B cell (primary cell): ENCODE data around the gene TMPRSS7. TPM values are rescaled to one million over a fixed set of nuclear protein-coding genes. Genes with fewer than 3 reads are reported as not detected.

Source experiments
- ATAC-seq: fragments of 200-7000 bp; cut with Tn5 transposase; one replicate; pipeline ENCODE4 v1.10.0; 2021; ENCODE audit warnings: low read depth, mild to moderate bottlenecking, moderate number of reproducible peaks, moderate library complexity
- CTCF ChIA-PET: fragments of 350-600 bp; sonication (Branson Sonifier 250); formaldehyde crosslinking; loops from one replicate; lab custom pipeline; 2021; ENCODE audit warnings: antibody characterized with exemption, inconsistent platforms; lab: Charles Lee
- POLR2A ChIA-PET: fragments of 350-600 bp; sonication (Branson Sonifier 250); formaldehyde crosslinking; loops from one replicate; lab custom pipeline; 2021; ENCODE audit warnings: antibody characterized with exemption; lab: Charles Lee
- DNase-seq: peaks from one replicate; pipeline ENCODE4 v3.0.0; 2013
- H2AFZ ChIP-seq: 2 replicates; pipeline ENCODE4 v1.6.1; 2012; ENCODE audit warnings: mild to moderate bottlenecking, low read depth, low read length; ENCODE audit not compliant: insufficient read depth, poor library complexity, severe bottlenecking
- H3K27ac ChIP-seq, 2 donors: 1 replicate in 1 of 2; 2 replicates in 1 of 2; pipeline ENCODE4 v1.5.1; 2012 to 2013; ENCODE audit warnings: low read length in 2 of 2, mild to moderate bottlenecking in 2 of 2, moderate library complexity in 1 of 2
- H3K27me3 ChIP-seq, 4 experiments: fragments of 200-600 bp in 1 of 4; sonication (generic) in 1 of 4; replicated peaks in 1 of 4; 1 replicate in 2 of 4; 2 replicates in 2 of 4; pipeline versions ENCODE4 v1.6.1 to v1.7.0; 2013 to 2016; ENCODE audit warnings: low read length in 3 of 4, mild to moderate bottlenecking in 2 of 4, mixed read lengths in 1 of 4, moderate library complexity in 1 of 4; ENCODE audit not compliant: insufficient read depth in 4 of 4, control insufficient read depth in 3 of 4; ENCODE audit errors: control extremely low read depth in 1 of 4
- H3K36me3 ChIP-seq, 2 experiments: replicated peaks in 1 of 2; 1 replicate in 1 of 2; 2 replicates in 1 of 2; pipeline versions ENCODE4 v1.6.1 to v1.7.1; 2013; ENCODE audit warnings: low read length in 1 of 2; ENCODE audit not compliant: insufficient read depth in 2 of 2, control insufficient read depth in 1 of 2; ENCODE audit errors: control extremely low read depth in 1 of 2, extremely low read depth in 1 of 2
- H3K4me1 ChIP-seq, 2 donors: fragments of 200-600 bp in 1 of 2; sonication (generic) in 1 of 2; 1 replicate in 1 of 2; 2 replicates in 1 of 2; pipeline versions ENCODE4 v1.5.1 to v1.6.1; 2013 to 2017; ENCODE audit warnings: low read length in 2 of 2; ENCODE audit not compliant: control insufficient read depth in 2 of 2, insufficient read depth in 2 of 2
- H3K4me2 ChIP-seq: replicated peaks from 2 replicates; pipeline ENCODE3; 2012; ENCODE audit warnings: mild to moderate bottlenecking, low read depth, low read length; ENCODE audit not compliant: poor library complexity, severe bottlenecking
- H3K4me3 ChIP-seq, 5 experiments: fragments of 200-600 bp in 1 of 5; sonication (generic) in 1 of 5; 1 replicate in 3 of 5; 2 replicates in 2 of 5; pipeline versions ENCODE4 v1.5.1 to v1.7.0; 2011 to 2016; ENCODE audit warnings: low read length in 4 of 5, mild to moderate bottlenecking in 4 of 5, low read depth in 2 of 5, control low read depth in 1 of 5, moderate library complexity in 1 of 5; ENCODE audit not compliant: insufficient read depth in 1 of 5; ENCODE audit errors: control extremely low read depth in 1 of 5, extremely low read depth in 1 of 5
- H3K79me2 ChIP-seq: fragments of 200-600 bp; sonication (generic); one replicate; pipeline ENCODE4 v1.6.0; 2016; ENCODE audit warnings: low read length; ENCODE audit not compliant: control insufficient read depth, insufficient read depth
- H3K9ac ChIP-seq: fragments of 200-600 bp; sonication (generic); 2 replicates; pipeline ENCODE4 v1.6.1; 2017; ENCODE audit warnings: mild to moderate bottlenecking, low read length, moderate library complexity
- H3K9me3 ChIP-seq, 3 donors: one replicate each; pipeline versions ENCODE4 v1.6.1 to v1.7.1; 2013; ENCODE audit warnings: low read length in 2 of 3; ENCODE audit not compliant: control insufficient read depth in 2 of 3, insufficient read depth in 1 of 3; ENCODE audit errors: control extremely low read depth in 1 of 3
- H4K20me1 ChIP-seq: 2 replicates; pipeline ENCODE4 v1.6.0; 2012; ENCODE audit warnings: mild to moderate bottlenecking, low read length; ENCODE audit not compliant: insufficient read depth, control insufficient read depth, poor library complexity, severe bottlenecking
- H3K27ac Mint-ChIP-seq: one replicate; pipeline ENCODE4 v1.8.0; 2021; ENCODE audit warnings: mixed read lengths
- H3K27me3 Mint-ChIP-seq: one replicate; pipeline ENCODE4 v1.8.0; 2021; ENCODE audit warnings: mixed read lengths
- H3K4me1 Mint-ChIP-seq: one replicate; pipeline ENCODE4 v1.8.0; 2021; ENCODE audit warnings: mixed read lengths
- H3K4me3 Mint-ChIP-seq: one replicate; pipeline ENCODE4 v1.8.0; 2021; ENCODE audit warnings: mixed read lengths
- H3K9me3 Mint-ChIP-seq: one replicate; pipeline ENCODE4 v1.8.0; 2022; ENCODE audit warnings: mixed read lengths; ENCODE audit not compliant: insufficient read depth
- CTCF ChIP-seq: fragments of 200-600 bp; IDR thresholded peaks from one replicate; pipeline ENCODE4 v1.8.0; 2022; ENCODE audit warnings: antibody characterized with exemption, mild to moderate bottlenecking
- EZH2 ChIP-seq: IDR thresholded peaks from 2 replicates; pipeline ENCODE4 v1.6.1; 2012; ENCODE audit warnings: borderline replicate concordance, low read depth, mild to moderate bottlenecking, moderate library complexity, low read length; ENCODE audit not compliant: insufficient read depth, poor library complexity, severe bottlenecking
- WGBS: methylation state at CpG from one replicate; pipeline ENCODE4 v1.1.5; 2013; ENCODE audit warnings: missing lambda C conversion rate; ENCODE audit not compliant: insufficient coverage; 5-methylcytosine and 5-hydroxymethylcytosine counted together
- intact Hi-C: fragments of 100-400 bp; cut with micrococcal nuclease; formaldehyde crosslinking; loops from one replicate; pipeline ENCODE4 v1.10.0; 2022
- polyA plus RNA-seq: library from polyadenylated mRNA; depleted of rRNA; stranded (reverse); fragments of >200 nt; gene quantifications from 2 replicates; pipeline ENCODE4 v1.2.3, GENCODE V29; 2012
- total RNA-seq, 2 donors: library from RNA; stranded (reverse); fragments of 120-200 nt in 1 of 2; gene quantifications; 1 replicate in 1 of 2; 2 replicates in 1 of 2; pipeline versions ENCODE4 v1.2.3 to v1.2.4, GENCODE V29; 2013 to 2022

TMPRSS7 gene
- total and polyA plus RNA-seq, 2 donors (not counting 1 experiment from before 2014, with no cell fraction given) = not detected

- Histone ChIP-seq H2AFZ (no peak overlapping the region), H3K36me3 (no peaks in the 10 kb centered on the region), H3K4me2 (no peak overlapping the region), H3K27ac (no peak overlapping the region), H3K79me2 (no peaks in the 10 kb centered on the region), H3K9me3 (no peaks in the 10 kb centered on the region), H4K20me1 (no peaks in the 10 kb centered on the region), H3K27me3 (peaks cover 0 to 10% (median 2%) of the 10 kb centered on the region in 4 experiments), H3K4me3 (no peak overlapping the region), H3K9ac (no peak overlapping the region), H3K4me1 (no peaks in the 10 kb centered on the region)
- Mint-ChIP-seq H3K4me3 (no peak overlapping the region), H3K27me3 (peaks cover 26% of the 10 kb centered on the region), H3K27ac (no peak overlapping the region), H3K9me3 (no peaks in the 10 kb centered on the region), H3K4me1 (peaks cover 6% of the 10 kb centered on the region)
- 94% methylated on average over 7 of the region's 10 CpGs for WGBS
- POLR2A ChIA-PET = no interaction called here
- no peak for DNase-seq
- TF ChIP-seq CTCF (no peak), EZH2 (no peak)
- no peak for ATAC-seq
- intact Hi-C loops = no loop called here
- CTCF ChIA-PET = no interaction called here
These were observed 43.9 kb downstream of the TMPRSS7 start for GRCh38 chr3:112078125-112079083.

- no peak overlapping the region for H2AFZ ChIP-seq
- no peak overlapping the region for H3K4me3 ChIP-seq
- CTCF ChIA-PET = no interaction called here
- no peak for DNase-seq
- Mint-ChIP-seq H3K4me1 (peaks cover 17% of the 10 kb centered on the region), H3K9me3 (no peaks in the 10 kb centered on the region), H3K27ac (no peak overlapping the region), H3K27me3 (peaks cover 20% of the 10 kb centered on the region), H3K4me3 (no peak overlapping the region)
- no peak overlapping the region for H3K27ac ChIP-seq
- no peaks in the 10 kb centered on the region for H4K20me1 ChIP-seq
- peaks cover 0 to 32% (median 18%) of the 10 kb centered on the region in 4 experiments for H3K27me3 ChIP-seq
- intact Hi-C loops = no loop called here
- no peak overlapping the region for H3K9ac ChIP-seq
- no peak overlapping the region for H3K4me2 ChIP-seq
- no peaks in the 10 kb centered on the region for H3K79me2 ChIP-seq
- WGBS = 96% methylated on average over 3 of the region's 4 CpGs
- no peak for ATAC-seq
- POLR2A ChIA-PET = no interaction called here
- H3K9me3 ChIP-seq = peaks cover 0 to 9% (median 0%) of the 10 kb centered on the region in 3 donors
- TF ChIP-seq CTCF (no peak), EZH2 (no peak)
- H3K4me1 ChIP-seq = peaks cover 8 to 17% of the 10 kb centered on the region in 2 donors
- no peaks in the 10 kb centered on the region for H3K36me3 ChIP-seq
These were observed 48.7 kb downstream of the TMPRSS7 start for GRCh38 chr3:112083239-112083638.
